Skeletal muscle tissue (tissue), 4 donors: ENCODE data around the gene RBM8A. TPM values are rescaled to one million over a fixed set of nuclear protein-coding genes. Genes with fewer than 3 reads are reported as not detected.

Experiments
- H3K27ac ChIP-seq: one replicate; pipeline ENCODE4 v1.7.0; 2013; ENCODE audit warnings: mild to moderate bottlenecking, low read depth, low read length, inconsistent platforms
- H3K27me3 ChIP-seq, 3 donors: one replicate each; pipeline ENCODE4 v1.7.0; 2013; ENCODE audit warnings: low read length in 3 of 3; ENCODE audit not compliant: control insufficient read depth in 3 of 3, insufficient read depth in 3 of 3
- H3K36me3 ChIP-seq, 3 donors: one replicate each; pipeline ENCODE4 v1.7.0; 2013; ENCODE audit warnings: low read length in 3 of 3; ENCODE audit not compliant: control insufficient read depth in 3 of 3, insufficient read depth in 3 of 3
- H3K4me1 ChIP-seq, 3 donors: one replicate each; pipeline ENCODE4 v1.7.0; 2013; ENCODE audit warnings: low read length in 3 of 3, mild to moderate bottlenecking in 3 of 3; ENCODE audit not compliant: control insufficient read depth in 3 of 3, insufficient read depth in 3 of 3
- H3K4me3 ChIP-seq, 3 donors: one replicate each; pipeline ENCODE4 v1.7.0; 2013; ENCODE audit warnings: low read length in 3 of 3
- H3K9ac ChIP-seq, 3 donors: one replicate each; pipeline ENCODE4 v1.7.0; 2013; ENCODE audit warnings: low read length in 3 of 3, mild to moderate bottlenecking in 3 of 3, moderate library complexity in 2 of 3, low read depth in 1 of 3
- H3K9me3 ChIP-seq, 3 donors: one replicate each; pipeline ENCODE4 v1.7.0; 2013; ENCODE audit warnings: low read length in 3 of 3; ENCODE audit not compliant: control insufficient read depth in 3 of 3
- total RNA-seq: library from RNA; depleted of rRNA; stranded (reverse); fragments of >200 nt; gene quantifications from one replicate; pipeline ENCODE4 v1.2.3, GENCODE V29; 2014
- donor health status: Osteomylitis.

RBM8A gene
- total RNA-seq, 1 donor from 2014 or later = 36.5 TPM

GRCh38 chr1:145886816-145887215 lies 40.5 kb downstream of the RBM8A start:
- H3K27me3 ChIP-seq = peaks cover 0 to 3% (median 0%) of the 10 kb centered on the region in 3 donors
- no peak overlapping the region for H3K4me3 ChIP-seq
- H3K9ac ChIP-seq = no peak overlapping the region
- peaks cover 13 to 23% (median 17%) of the 10 kb centered on the region in 3 donors for H3K4me1 ChIP-seq
- no peaks in the 10 kb centered on the region for H3K9me3 ChIP-seq
- no peaks in the 10 kb centered on the region for H3K36me3 ChIP-seq
- no peak overlapping the region for H3K27ac ChIP-seq

GRCh38 chr1:145886390-145886789 lies 40.9 kb downstream of the RBM8A start:
- Histone ChIP-seq H3K27ac (no peak overlapping the region), H3K4me1 (peaks cover 8 to 19% (median 13%) of the 10 kb centered on the region in 3 donors), H3K36me3 (no peaks in the 10 kb centered on the region), H3K9me3 (no peaks in the 10 kb centered on the region), H3K4me3 (peak overlapping the region; percentile 77 to 85 (median 85)), H3K9ac (peak overlapping the region in 2 of 3 donors; percentile 3 to 50), H3K27me3 (peaks cover 0 to 3% (median 0%) of the 10 kb centered on the region in 3 donors)

GRCh38 chr1:145885738-145886287 lies 41.5 kb downstream of the RBM8A start, which contains the start of gene ANKRD35:
Gene ANKRD35 (minus strand): TSS chr1:145885866. CDS start chr1:145885758, 108 bp downstream.
- peak within 1 kb of the TSS in 2 of 3 donors; percentile 3 to 50 for H3K9ac ChIP-seq
- H3K27me3 ChIP-seq = peaks cover 0 to 3% (median 0%) of the 10 kb centered on the region in 3 donors
- peak within 1 kb of the TSS; percentile 77 to 85 (median 85) for H3K4me3 ChIP-seq
- H3K27ac ChIP-seq = no peak within 1 kb of the TSS
- peaks cover 3 to 13% (median 11%) of the 10 kb centered on the region in 3 donors for H3K4me1 ChIP-seq
- no peaks in the 10 kb centered on the region for H3K36me3 ChIP-seq
- no peaks in the 10 kb centered on the region for H3K9me3 ChIP-seq

- Histone ChIP-seq H3K27ac (no peak overlapping the region), H3K4me3 (no peak overlapping the region), H3K9ac (no peak overlapping the region), H3K9me3 (no peaks in the 10 kb centered on the region), H3K27me3 (peaks cover 0 to 3% (median 0%) of the 10 kb centered on the region in 3 donors), H3K4me1 (peaks cover 3 to 8% (median 8%) of the 10 kb centered on the region in 3 donors), H3K36me3 (no peaks in the 10 kb centered on the region)
Observed at GRCh38 chr1:145884675-145885074, 42.6 kb downstream of the RBM8A start.

GRCh38 chr1:145879775-145880174 lies 47.5 kb downstream of the RBM8A start:
- H3K9ac ChIP-seq = no peak overlapping the region
- H3K4me3 ChIP-seq = no peak overlapping the region
- H3K27ac ChIP-seq = no peak overlapping the region
- peaks cover 0 to under 1% (median 0%) of the 10 kb centered on the region in 3 donors for H3K27me3 ChIP-seq
- H3K4me1 ChIP-seq = no peaks in the 10 kb centered on the region
- no peaks in the 10 kb centered on the region for H3K36me3 ChIP-seq
- no peaks in the 10 kb centered on the region for H3K9me3 ChIP-seq

GRCh38 chr1:145878724-145879123 lies 48.6 kb downstream of the RBM8A start:
- H3K27ac ChIP-seq = no peak overlapping the region
- H3K27me3 ChIP-seq = no peaks in the 10 kb centered on the region
- no peaks in the 10 kb centered on the region for H3K9me3 ChIP-seq
- no peaks in the 10 kb centered on the region for H3K36me3 ChIP-seq
- H3K4me3 ChIP-seq = no peak overlapping the region
- no peaks in the 10 kb centered on the region for H3K4me1 ChIP-seq
- H3K9ac ChIP-seq = no peak overlapping the region

- Histone ChIP-seq H3K27me3 (no peaks in the 10 kb centered on the region), H3K27ac (no peak overlapping the region), H3K4me1 (peaks cover 2 to 3% (median 2%) of the 10 kb centered on the region in 3 donors), H3K9ac (no peak overlapping the region), H3K4me3 (no peak overlapping the region), H3K9me3 (no peaks in the 10 kb centered on the region), H3K36me3 (no peaks in the 10 kb centered on the region)
Observed at GRCh38 chr1:145877923-145878486, 49.3 kb downstream of the RBM8A start.

- Histone ChIP-seq H3K27ac (no peak overlapping the region), H3K9ac (no peak overlapping the region), H3K27me3 (no peaks in the 10 kb centered on the region), H3K4me1 (peaks cover 17 to 23% (median 18%) of the 10 kb centered on the region in 3 donors), H3K9me3 (no peaks in the 10 kb centered on the region), H3K36me3 (no peaks in the 10 kb centered on the region), H3K4me3 (no peak overlapping the region)
Observed at GRCh38 chr1:145874646-145875045, 52.6 kb downstream of the RBM8A start.

- peaks cover 17 to 23% (median 18%) of the 10 kb centered on the region in 3 donors for H3K4me1 ChIP-seq
- H3K27ac ChIP-seq = peak overlapping the region; percentile 61
- peaks cover 2 to 8% (median 8%) of the 10 kb centered on the region in 3 donors for H3K36me3 ChIP-seq
- H3K9ac ChIP-seq = peak overlapping the region; percentile 75 to 87 (median 82)
- H3K9me3 ChIP-seq = no peaks in the 10 kb centered on the region
- H3K4me3 ChIP-seq = peak overlapping the region; percentile 81 to 86 (median 83)
- no peaks in the 10 kb centered on the region for H3K27me3 ChIP-seq
Observed at GRCh38 chr1:145871994-145872924, 55.0 kb downstream of the RBM8A start.
